MM.1S (cell line): ENCODE measurements around the gene PUS10.

Source experiments
- DNase-seq: peaks from one replicate; pipeline ENCODE4 v3.0.0-alpha.2; 2015
- H2AFZ ChIP-seq: fragments of 300-600 bp; sonication (generic); 2 replicates; pipeline ENCODE4 v1.6.0; 2016; ENCODE audit warnings: antibody characterized with exemption, low read length
- H3F3A ChIP-seq: fragments of 300-600 bp; sonication (generic); 2 replicates; pipeline ENCODE4 v1.6.1; 2016; ENCODE audit warnings: mild to moderate bottlenecking, antibody characterized with exemption, low read length, moderate library complexity, mixed read lengths; ENCODE audit not compliant: insufficient read depth
- H3K27ac ChIP-seq: fragments of 300-600 bp; sonication (generic); 2 replicates; pipeline ENCODE4 v1.5.1; 2016; ENCODE audit warnings: mild to moderate bottlenecking, low read length
- H3K27me3 ChIP-seq: fragments of 300-600 bp; sonication (generic); replicated peaks from 2 replicates; pipeline ENCODE4 v1.6.0; 2016; ENCODE audit warnings: low read length; ENCODE audit not compliant: insufficient read depth
- H3K36me3 ChIP-seq: fragments of 300-600 bp; sonication (generic); replicated peaks from 2 replicates; pipeline ENCODE4 v1.6.1; 2016; ENCODE audit warnings: mild to moderate bottlenecking, low read length, mixed read lengths; ENCODE audit not compliant: insufficient read depth
- H3K4me1 ChIP-seq: fragments of 300-600 bp; sonication (generic); 2 replicates; pipeline ENCODE4 v1.6.1; 2016; ENCODE audit warnings: low read length, mixed read lengths
- H3K4me2 ChIP-seq: fragments of 300-600 bp; sonication (generic); 2 replicates; pipeline ENCODE4 v1.6.0; 2016; ENCODE audit warnings: low read depth, low read length
- H3K4me3 ChIP-seq: fragments of 300-600 bp; sonication (generic); 2 replicates; pipeline ENCODE4 v1.5.1; 2016; ENCODE audit warnings: low read length, mixed read lengths
- H3K79me2 ChIP-seq: fragments of 300-600 bp; sonication (generic); 2 replicates; pipeline ENCODE4 v1.6.1; 2016; ENCODE audit warnings: mixed run types, low read length, mixed read lengths
- H3K9ac ChIP-seq: fragments of 300-600 bp; sonication (generic); 2 replicates; pipeline ENCODE4 v1.6.1; 2016; ENCODE audit warnings: low read length, mixed read lengths
- H3K9me2 ChIP-seq: fragments of 300-600 bp; sonication (generic); replicated peaks from 2 replicates; pipeline ENCODE4 v1.6.1; 2016; ENCODE audit warnings: mild to moderate bottlenecking, low read length, mixed read lengths; ENCODE audit not compliant: insufficient read depth
- H3K9me3 ChIP-seq: fragments of 300-600 bp; sonication (generic); replicated peaks from 2 replicates; pipeline ENCODE4 v1.6.1; 2016; ENCODE audit warnings: mild to moderate bottlenecking, low read length, mixed read lengths; ENCODE audit not compliant: insufficient read depth
- H4K20me1 ChIP-seq: fragments of 300-600 bp; sonication (generic); 2 replicates; pipeline ENCODE4 v1.6.1; 2016; ENCODE audit warnings: mild to moderate bottlenecking, low read length, moderate library complexity, mixed read lengths; ENCODE audit not compliant: insufficient read depth
- CTCF ChIP-seq: fragments of 300-600 bp; sonication (generic); IDR thresholded peaks from 2 replicates; pipeline ENCODE4 v1.5.1; 2016; ENCODE audit warnings: antibody characterized with exemption, low read length, mixed read lengths
- EZH2 ChIP-seq: fragments of 300-600 bp; sonication (generic); optimal IDR thresholded peaks from 2 replicates; pipeline ENCODE3; 2017; ENCODE audit warnings: low read depth, mild to moderate bottlenecking, antibody characterized with exemption, low read length, mixed read lengths
- EZH2phosphoT487 ChIP-seq: fragments of 300-600 bp; sonication (generic); IDR thresholded peaks from 2 replicates; pipeline ENCODE4 v1.6.1; 2018; ENCODE audit warnings: antibody characterized with exemption, low read length

PUS10 gene

GRCh38 chr2:61006486-61007105 is 11.5 kb downstream of the PUS10 start:
- Histone ChIP-seq H3K27ac (no peak overlapping the region), H3F3A (no peaks in the 10 kb centered on the region), H3K4me2 (no peak overlapping the region), H3K9ac (no peak overlapping the region), H4K20me1 (no peaks in the 10 kb centered on the region), H3K36me3 (no peaks in the 10 kb centered on the region), H3K79me2 (no peaks in the 10 kb centered on the region), H3K9me2 (no peaks in the 10 kb centered on the region), H2AFZ (no peak overlapping the region), H3K4me3 (no peak overlapping the region), H3K4me1 (no peaks in the 10 kb centered on the region), H3K9me3 (no peaks in the 10 kb centered on the region), H3K27me3 (no peaks in the 10 kb centered on the region)
- TF ChIP-seq EZH2phosphoT487: no peak
- TF ChIP-seq EZH2: no peak
- TF ChIP-seq CTCF: no peak
- DNase-seq: no peak

- Histone ChIP-seq H2AFZ (no peak overlapping the region), H3K9me3 (no peaks in the 10 kb centered on the region), H4K20me1 (no peaks in the 10 kb centered on the region), H3K4me3 (no peak overlapping the region), H3K36me3 (no peaks in the 10 kb centered on the region), H3K4me2 (no peak overlapping the region), H3K9ac (no peak overlapping the region), H3K9me2 (no peaks in the 10 kb centered on the region), H3K27me3 (no peaks in the 10 kb centered on the region), H3K79me2 (no peaks in the 10 kb centered on the region), H3F3A (no peaks in the 10 kb centered on the region), H3K27ac (no peak overlapping the region), H3K4me1 (no peaks in the 10 kb centered on the region)
- TF ChIP-seq EZH2phosphoT487 (no peak), EZH2 (no peak), CTCF (no peak)
- no peak for DNase-seq
These were observed 12.3 kb downstream of the PUS10 start for GRCh38 chr2:61005736-61006135.

DNA sequence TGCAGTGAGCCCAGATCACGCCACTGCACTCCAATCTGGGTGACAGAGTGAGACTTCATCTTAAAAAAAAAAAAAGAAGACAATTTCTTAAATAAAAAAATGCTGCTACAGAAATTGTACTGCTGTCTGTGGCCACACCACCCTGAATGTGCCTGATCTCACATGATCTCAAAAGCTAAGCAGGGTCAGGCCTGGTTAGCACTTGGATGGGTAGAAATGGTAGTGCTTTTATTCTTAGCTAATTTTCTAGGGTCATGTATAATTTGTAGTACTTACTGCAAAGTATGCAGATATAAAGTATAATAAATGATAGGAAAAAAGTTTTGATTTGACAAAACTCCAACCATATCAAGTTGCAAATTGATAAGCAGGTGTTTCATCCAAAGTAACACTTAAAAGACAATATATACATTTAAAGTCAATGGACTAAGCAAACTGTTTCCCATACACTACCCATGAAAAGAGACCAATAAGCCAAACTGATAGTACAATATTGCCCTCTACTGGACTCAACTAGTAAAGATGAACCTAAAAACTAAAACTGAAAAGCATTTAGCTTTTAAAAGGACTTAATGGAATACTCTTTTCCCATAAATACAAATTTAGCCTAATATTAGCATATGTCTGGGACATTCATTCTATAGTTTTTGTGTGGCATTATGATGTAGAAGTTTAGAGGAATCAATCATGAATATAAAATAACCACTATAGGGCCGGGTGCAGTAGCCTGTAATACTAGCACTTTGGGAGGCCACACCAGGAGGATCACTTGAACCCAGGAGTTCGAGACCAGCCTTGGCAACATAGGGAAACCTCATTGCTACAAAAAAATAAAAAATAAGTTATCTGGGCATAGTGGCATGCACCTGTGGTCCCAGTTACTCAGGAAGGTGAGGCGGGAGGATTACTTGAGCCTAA is 19.2 kb downstream of the PUS10 start:
- Histone ChIP-seq H3K4me1 (no peaks in the 10 kb centered on the region), H3K9me2 (no peaks in the 10 kb centered on the region), H3K4me2 (no peak overlapping the region), H3K36me3 (no peaks in the 10 kb centered on the region), H3F3A (no peaks in the 10 kb centered on the region), H4K20me1 (no peaks in the 10 kb centered on the region), H3K9ac (no peak overlapping the region), H3K27me3 (no peaks in the 10 kb centered on the region), H3K4me3 (no peak overlapping the region), H3K9me3 (no peaks in the 10 kb centered on the region), H3K27ac (no peak overlapping the region), H3K79me2 (no peaks in the 10 kb centered on the region), H2AFZ (no peak overlapping the region)
- peak; percentile 71 for DNase-seq
- TF ChIP-seq CTCF (peak; percentile 72), EZH2phosphoT487 (no peak)
